Measurements from ENCODE around the gene MTG1.
"Not testable (repeated sequence)": the region's sequence is repeated elsewhere in the genome, so short reads cannot be mapped to it uniquely, and the experiment has no call there.

- not testable (repeated sequence) for TF ChIP-seq POLR2AphosphoS5, POLR2A (IDR thresholded peaks at IDR 0.05; ENCODE audit: low read depth, low read length)
These were observed 20.4 kb downstream of the MTG1 start for GRCh38 chr10:133414401-133414800.

All from GM12892 (cell line).